Fibroblast of mammary gland (primary cell): ENCODE results near the gene OR2S2.
"Not testable (repeated sequence)": the region's sequence is repeated elsewhere in the genome, so short reads cannot be mapped to it uniquely, and the experiment has no call there.

Source experiments
- DNase-seq: peaks from one replicate; pipeline ENCODE4 v3.0.0-alpha.2; 2010; ENCODE audit warnings: low read depth
- H3K4me3 ChIP-seq: 2 replicates; pipeline ENCODE4 v1.5.1; 2011; ENCODE audit warnings: low read depth, mild to moderate bottlenecking, low read length, moderate library complexity; ENCODE audit not compliant: control insufficient read depth
- CTCF ChIP-seq: conservative IDR thresholded peaks from 2 replicates; pipeline ENCODE4 v1.5.1; 2011; ENCODE audit warnings: low read depth, low read length, inconsistent platforms; ENCODE audit not compliant: control insufficient read depth, insufficient read depth

OR2S2 gene

GRCh38 chr9:35994959-35995358, 37.0 kb upstream of the OR2S2 start:
- no peak for TF ChIP-seq CTCF
- no peak overlapping the region for H3K4me3 ChIP-seq
- DNase-seq: no peak

- TF ChIP-seq CTCF: no peak
- H3K4me3 ChIP-seq: no peak overlapping the region
- DNase-seq: no peak
Measured at GRCh38 chr9:35993976-35994720, 36.2 kb upstream of the OR2S2 start.

GRCh38 chr9:35993136-35993535, 35.2 kb upstream of the OR2S2 start:
- DNase-seq: not testable (repeated sequence)

DNA sequence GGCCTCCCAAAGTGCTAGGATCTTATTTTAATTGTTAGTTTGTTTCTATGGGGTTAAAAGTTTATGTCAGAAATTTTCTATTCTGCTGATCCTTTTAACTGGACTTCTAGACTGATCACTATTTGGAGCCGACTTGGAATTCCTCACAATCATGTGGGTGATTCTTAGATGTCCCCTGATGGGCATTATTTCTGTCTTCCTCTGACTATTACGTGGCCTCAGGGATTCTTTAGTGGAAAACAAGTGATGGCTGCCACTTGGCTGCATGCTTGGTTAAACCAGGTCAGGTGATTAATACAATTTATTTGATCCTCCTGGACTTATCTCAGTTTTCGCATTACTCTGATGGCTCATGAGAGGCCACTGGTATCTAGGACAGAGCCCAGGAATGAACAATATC, 32.2 kb upstream of the OR2S2 start:
- no peak for DNase-seq
- TF ChIP-seq CTCF: no peak
- H3K4me3 ChIP-seq: no peak overlapping the region

More at GRCh38 chr9:35993136-35993535, 35.2 kb upstream of the OR2S2 start:
- not testable (repeated sequence) for H3K4me3 ChIP-seq

GRCh38 chr9:35984021-35984420, 26.1 kb upstream of the OR2S2 start:
- TF ChIP-seq CTCF: no peak
- H3K4me3 ChIP-seq: no peak overlapping the region
- DNase-seq: no peak

GRCh38 chr9:35981699-35982098, 23.7 kb upstream of the OR2S2 start:
- no peak for TF ChIP-seq CTCF
- DNase-seq: no peak
- no peak overlapping the region for H3K4me3 ChIP-seq

GRCh38 chr9:35980289-35981011, 22.5 kb upstream of the OR2S2 start:
- no peak for TF ChIP-seq CTCF
- DNase-seq: no peak
- no peak overlapping the region for H3K4me3 ChIP-seq
